Measurements from ENCODE around the gene TMPRSS6.
"Not testable (repeated sequence)": the region's sequence is repeated elsewhere in the genome, so short reads cannot be mapped to it uniquely, and the experiment has no call there.

Gene TMPRSS6

GRCh38 chr22:37075046-37075445 lies 34.5 kb downstream of the TMPRSS6 start:
- peaks cover 64% of the 10 kb centered on the region for H3K36me3 ChIP-seq (replicated peaks; ENCODE audit: low read depth, low read length)
- H3K4me2 ChIP-seq (ENCODE audit: low read length) = no peak overlapping the region
- no peaks in the 10 kb centered on the region for H3K27me3 ChIP-seq (ENCODE audit: low read depth, low read length)
- no peaks in the 10 kb centered on the region for H3K79me2 ChIP-seq (ENCODE audit: low read length)
- H3K4me3 ChIP-seq (ENCODE audit: low read length) = no peak overlapping the region
- no peak overlapping the region for H3K27ac ChIP-seq (ENCODE audit: low read length)
- H4K20me1 ChIP-seq (ENCODE audit: insufficient read depth, low read length) = peaks cover 5% of the 10 kb centered on the region
- no peaks in the 10 kb centered on the region for H3K9me3 ChIP-seq (ENCODE audit: insufficient read depth, low read length)
- peaks cover 20% of the 10 kb centered on the region for H3K4me1 ChIP-seq (ENCODE audit: low read length)
- H2AFZ ChIP-seq (ENCODE audit: low read depth, low read length) = no peak overlapping the region
- TF ChIP-seq EZH2phosphoT487 (IDR thresholded peaks at IDR 0.05; ENCODE audit: low read depth) (no peak), CTCF (IDR thresholded peaks at IDR 0.05; ENCODE audit: low read depth, low read length) (no peak)
- H3K9ac ChIP-seq (ENCODE audit: low read length) = no peak overlapping the region

- Histone ChIP-seq H3K9me3 (ENCODE audit: insufficient read depth, low read length) (no peaks in the 10 kb centered on the region), H3K27me3 (ENCODE audit: low read depth, low read length) (no peaks in the 10 kb centered on the region), H2AFZ (ENCODE audit: low read depth, low read length) (no peak overlapping the region), H3K4me2 (ENCODE audit: low read length) (no peak overlapping the region), H3K9ac (ENCODE audit: low read length) (no peak overlapping the region), H3K27ac (ENCODE audit: low read length) (no peak overlapping the region), H3K4me3 (ENCODE audit: low read length) (no peak overlapping the region), H3K36me3 (replicated peaks; ENCODE audit: low read depth, low read length) (peaks cover 63% of the 10 kb centered on the region), H4K20me1 (ENCODE audit: insufficient read depth, low read length) (peaks cover 5% of the 10 kb centered on the region), H3K4me1 (ENCODE audit: low read length) (peaks cover 15% of the 10 kb centered on the region), H3K79me2 (ENCODE audit: low read length) (no peaks in the 10 kb centered on the region)
- TF ChIP-seq EZH2phosphoT487 (IDR thresholded peaks at IDR 0.05; ENCODE audit: low read depth) = no peak
- TF ChIP-seq CTCF (IDR thresholded peaks at IDR 0.05; ENCODE audit: low read depth, low read length) = no peak
These were observed 35.0 kb downstream of the TMPRSS6 start for GRCh38 chr22:37074537-37074936.

- Histone ChIP-seq H3K4me1 (ENCODE audit: low read length) (no peaks in the 10 kb centered on the region), H4K20me1 (ENCODE audit: insufficient read depth, low read length) (peaks cover 12% of the 10 kb centered on the region), H3K27ac (ENCODE audit: low read length) (no peak overlapping the region), H2AFZ (ENCODE audit: low read depth, low read length) (no peak overlapping the region), H3K4me2 (ENCODE audit: low read length) (no peak overlapping the region), H3K4me3 (ENCODE audit: low read length) (no peak overlapping the region), H3K36me3 (replicated peaks; ENCODE audit: low read depth, low read length) (peaks cover 76% of the 10 kb centered on the region), H3K79me2 (ENCODE audit: low read length) (no peaks in the 10 kb centered on the region), H3K9ac (ENCODE audit: low read length) (no peak overlapping the region), H3K27me3 (ENCODE audit: low read depth, low read length) (no peaks in the 10 kb centered on the region), H3K9me3 (ENCODE audit: insufficient read depth, low read length) (no peaks in the 10 kb centered on the region)
- no peak for TF ChIP-seq CTCF (IDR thresholded peaks at IDR 0.05; ENCODE audit: low read depth, low read length)
- TF ChIP-seq EZH2phosphoT487 (IDR thresholded peaks at IDR 0.05; ENCODE audit: low read depth) = no peak
These were observed 36.8 kb downstream of the TMPRSS6 start for GRCh38 chr22:37072673-37073072.

- H3K9me3 ChIP-seq (ENCODE audit: insufficient read depth, low read length); H3K27me3 ChIP-seq (ENCODE audit: low read depth, low read length); H3K27ac ChIP-seq (ENCODE audit: low read length); H3K9ac ChIP-seq (ENCODE audit: low read length); H3K4me3 ChIP-seq (ENCODE audit: low read length); H3K79me2 ChIP-seq (ENCODE audit: low read length); H3K4me2 ChIP-seq (ENCODE audit: low read length); H2AFZ ChIP-seq (ENCODE audit: low read depth, low read length); H3K4me1 ChIP-seq (ENCODE audit: low read length): not testable (repeated sequence)
- peaks cover 12% of the 10 kb centered on the region for H4K20me1 ChIP-seq (ENCODE audit: insufficient read depth, low read length)
- H3K36me3 ChIP-seq (replicated peaks; ENCODE audit: low read depth, low read length) = peaks cover 76% of the 10 kb centered on the region
These were observed 37.5 kb downstream of the TMPRSS6 start for GRCh38 chr22:37071850-37072592.
